KMS-11 (cell line): ENCODE results near the gene ADAMTS15.

ENCODE experiments used
- H2AFZ ChIP-seq: fragments of 200-600 bp; sonication (generic); 2 replicates; pipeline ENCODE4 v1.6.1; 2016; ENCODE audit warnings: antibody characterized with exemption, mixed run types, low read depth
- H3K27ac ChIP-seq: fragments of 200-600 bp; sonication (generic); 2 replicates; pipeline ENCODE4 v1.6.1; 2016; ENCODE audit warnings: mild to moderate bottlenecking, mixed run types
- H3K27me3 ChIP-seq: fragments of 200-600 bp; sonication (generic); 2 replicates; pipeline ENCODE4 v1.6.1; 2017; ENCODE audit warnings: mild to moderate bottlenecking, low read depth, mixed run types, moderate library complexity; ENCODE audit not compliant: insufficient read depth
- H3K36me3 ChIP-seq: fragments of 200-600 bp; sonication (generic); 2 replicates; pipeline ENCODE4 v1.6.1; 2017; ENCODE audit warnings: mild to moderate bottlenecking, mixed run types; ENCODE audit not compliant: insufficient read depth
- H3K4me1 ChIP-seq: fragments of 200-600 bp; sonication (generic); 2 replicates; pipeline ENCODE4 v1.6.1; 2016; ENCODE audit warnings: mild to moderate bottlenecking, low read depth, mixed run types; ENCODE audit not compliant: poor library complexity, severe bottlenecking
- H3K4me2 ChIP-seq: fragments of 200-600 bp; sonication (generic); 2 replicates; pipeline ENCODE4 v1.7.0; 2016; ENCODE audit warnings: mild to moderate bottlenecking, mixed run types
- H3K4me3 ChIP-seq: fragments of 200-600 bp; sonication (generic); IDR thresholded peaks from 2 replicates; pipeline ENCODE4 v1.6.1; 2017; ENCODE audit warnings: low read depth, low read length, mixed read lengths; ENCODE audit not compliant: insufficient read depth
- H3K79me2 ChIP-seq: fragments of 200-600 bp; sonication (generic); 2 replicates; pipeline ENCODE4 v1.6.1; 2016; ENCODE audit warnings: low read depth, mixed run types; ENCODE audit not compliant: insufficient read depth
- H3K9ac ChIP-seq: fragments of 200-600 bp; sonication (generic); 2 replicates; pipeline ENCODE4 v1.6.1; 2016; ENCODE audit warnings: mild to moderate bottlenecking, mixed run types
- H4K20me1 ChIP-seq: fragments of 200-600 bp; sonication (generic); 2 replicates; pipeline ENCODE4 v1.6.1; 2016; ENCODE audit warnings: mild to moderate bottlenecking, mixed run types; ENCODE audit not compliant: insufficient read depth
- CTCF ChIP-seq: fragments of 200-600 bp; sonication (generic); conservative IDR thresholded peaks from 2 replicates; pipeline ENCODE4 v1.6.1; 2017; ENCODE audit warnings: low read depth, mild to moderate bottlenecking, antibody characterized with exemption, low read length, moderate library complexity, mixed read lengths

Gene ADAMTS15

GRCh38 chr11:130403271-130403804 is 45.1 kb upstream of the ADAMTS15 start:
- Histone ChIP-seq H3K4me1 (no peaks in the 10 kb centered on the region), H3K79me2 (no peaks in the 10 kb centered on the region), H3K27me3 (no peaks in the 10 kb centered on the region), H3K9ac (no peak overlapping the region), H4K20me1 (no peaks in the 10 kb centered on the region), H3K4me3 (no peak overlapping the region), H2AFZ (no peak overlapping the region), H3K27ac (no peak overlapping the region), H3K36me3 (no peaks in the 10 kb centered on the region), H3K4me2 (no peak overlapping the region)
- no peak for TF ChIP-seq CTCF

- H4K20me1 ChIP-seq: no peaks in the 10 kb centered on the region
- H3K27ac ChIP-seq: no peak overlapping the region
- H3K36me3 ChIP-seq: no peaks in the 10 kb centered on the region
- no peak overlapping the region for H2AFZ ChIP-seq
- no peak for TF ChIP-seq CTCF
- no peak overlapping the region for H3K4me3 ChIP-seq
- H3K9ac ChIP-seq: no peak overlapping the region
- H3K4me2 ChIP-seq: no peak overlapping the region
- no peaks in the 10 kb centered on the region for H3K79me2 ChIP-seq
- H3K4me1 ChIP-seq: no peaks in the 10 kb centered on the region
- H3K27me3 ChIP-seq: no peaks in the 10 kb centered on the region
Measured at GRCh38 chr11:130403967-130404366, 44.5 kb upstream of the ADAMTS15 start.

- H3K4me3 ChIP-seq: no peak overlapping the region
- no peaks in the 10 kb centered on the region for H3K4me1 ChIP-seq
- H3K27me3 ChIP-seq: no peaks in the 10 kb centered on the region
- no peak overlapping the region for H3K9ac ChIP-seq
- no peaks in the 10 kb centered on the region for H3K36me3 ChIP-seq
- H3K4me2 ChIP-seq: no peak overlapping the region
- no peaks in the 10 kb centered on the region for H4K20me1 ChIP-seq
- no peak for TF ChIP-seq CTCF
- no peaks in the 10 kb centered on the region for H3K79me2 ChIP-seq
- no peak overlapping the region for H2AFZ ChIP-seq
- H3K27ac ChIP-seq: no peak overlapping the region
Measured at GRCh38 chr11:130404727-130405126, 43.7 kb upstream of the ADAMTS15 start.

DNA sequence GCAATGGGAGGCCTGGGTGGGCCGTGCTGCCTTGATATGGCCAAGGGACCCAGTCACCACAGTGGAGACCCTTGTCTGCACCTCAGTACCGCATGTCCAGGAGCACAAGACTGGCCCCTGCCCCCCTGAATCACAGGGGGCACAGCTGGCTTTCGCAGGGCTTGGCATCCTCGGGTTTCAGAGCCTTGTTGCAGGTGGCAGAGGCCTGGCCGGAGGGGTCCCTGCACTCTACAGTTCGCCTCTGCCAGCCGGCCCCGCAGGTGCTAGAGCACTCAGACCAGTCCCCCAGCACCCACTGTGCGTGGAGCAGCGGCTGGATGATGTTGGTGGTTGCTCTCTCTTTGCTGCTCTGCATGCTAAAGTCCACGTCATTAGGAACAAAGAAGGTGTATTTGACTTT is 43.0 kb upstream of the ADAMTS15 start:
- Histone ChIP-seq H3K27ac (no peak overlapping the region), H3K4me1 (no peaks in the 10 kb centered on the region), H3K36me3 (no peaks in the 10 kb centered on the region), H2AFZ (no peak overlapping the region), H4K20me1 (no peaks in the 10 kb centered on the region), H3K4me2 (no peak overlapping the region), H3K27me3 (no peaks in the 10 kb centered on the region), H3K9ac (no peak overlapping the region), H3K4me3 (no peak overlapping the region), H3K79me2 (no peaks in the 10 kb centered on the region)
- TF ChIP-seq CTCF: no peak

DNA sequence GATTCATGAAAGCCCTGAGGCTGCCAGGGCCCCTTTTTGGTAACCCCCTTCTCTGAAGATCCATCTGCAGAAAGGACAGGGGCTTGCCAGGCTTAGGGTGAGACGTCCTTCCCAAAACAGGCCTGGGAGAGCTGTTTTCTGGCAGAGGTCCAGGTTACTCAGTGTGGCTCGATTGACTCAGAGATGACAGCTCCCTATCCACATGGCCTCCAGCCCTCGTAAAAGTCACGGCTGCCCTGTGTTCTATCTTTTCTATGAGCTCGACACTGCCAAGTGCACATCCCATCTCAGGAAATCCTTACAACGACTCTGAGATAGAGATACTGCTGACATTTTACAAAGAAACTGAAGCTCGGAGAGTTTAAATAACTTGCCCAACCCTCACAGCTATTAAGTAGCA is 40.5 kb upstream of the ADAMTS15 start:
- H3K4me1 ChIP-seq: no peaks in the 10 kb centered on the region
- no peak overlapping the region for H3K9ac ChIP-seq
- H3K4me3 ChIP-seq: no peak overlapping the region
- H3K4me2 ChIP-seq: no peak overlapping the region
- H3K36me3 ChIP-seq: no peaks in the 10 kb centered on the region
- H3K27me3 ChIP-seq: no peaks in the 10 kb centered on the region
- no peak for TF ChIP-seq CTCF
- no peaks in the 10 kb centered on the region for H3K79me2 ChIP-seq
- H2AFZ ChIP-seq: no peak overlapping the region
- H4K20me1 ChIP-seq: no peaks in the 10 kb centered on the region
- H3K27ac ChIP-seq: no peak overlapping the region
